GM12864 (cell line): ENCODE measurements around the gene PPP1R1B.

Experiments used
- DNase-seq: peaks from one replicate; pipeline ENCODE4 v3.0.0-alpha.2; 2011; ENCODE audit warnings: low read depth
- H3K4me3 ChIP-seq: 2 replicates; pipeline ENCODE4 v1.5.1; 2011; ENCODE audit warnings: mild to moderate bottlenecking, low read depth, low read length, control low read depth
- CTCF ChIP-seq: IDR thresholded peaks from 2 replicates; pipeline ENCODE4 v1.5.1; 2011; ENCODE audit warnings: low read depth, mild to moderate bottlenecking, moderate library complexity, low read length, control low read depth, inconsistent platforms; ENCODE audit errors: missing control alignments

PPP1R1B gene

GRCh38 chr17:39635614-39636176 lies 8.9 kb downstream of the PPP1R1B start:
- no peak overlapping the region for H3K4me3 ChIP-seq
- no peak for DNase-seq
- TF ChIP-seq CTCF, result no peak

- DNase-seq, result no peak
- TF ChIP-seq CTCF, result no peak
- peak overlapping the region; percentile 84 for H3K4me3 ChIP-seq
These were observed 9.8 kb downstream of the PPP1R1B start for GRCh38 chr17:39636587-39636926.

- peak within 1 kb of the TSS; percentile 84 for H3K4me3 ChIP-seq
- TF ChIP-seq CTCF, result no peak
- DNase-seq, result peak; percentile 67
These were observed 10.4 kb downstream of the PPP1R1B start, which contains the start of gene STARD3 for GRCh38 chr17:39636927-39637736. Gene STARD3 (plus strand): TSS chr17:39637144. CDS start chr17:39653532, 16,388 bp downstream.

GRCh38 chr17:39638317-39638716 lies 11.6 kb downstream of the PPP1R1B start:
- no peak for TF ChIP-seq CTCF
- H3K4me3 ChIP-seq, result peak overlapping the region; percentile 84
- no peak for DNase-seq

GRCh38 chr17:39639043-39639442 lies 12.3 kb downstream of the PPP1R1B start:
- TF ChIP-seq CTCF, result no peak
- H3K4me3 ChIP-seq, result no peak overlapping the region
- DNase-seq, result no peak

GRCh38 chr17:39639566-39640458 lies 13.1 kb downstream of the PPP1R1B start:
- TF ChIP-seq CTCF, result no peak
- no peak overlapping the region for H3K4me3 ChIP-seq

More at GRCh38 chr17:39639566-39640458, 13.1 kb downstream of the PPP1R1B start:
- DNase-seq, result no peak
